GM12891 (cell line): ENCODE measurements around the gene LHFPL6.

Source experiments
- POLR2A ChIP-seq: IDR thresholded peaks from 2 replicates; pipeline ENCODE4 v1.6.1; 2011; ENCODE audit warnings: low read depth, low read length, control low read depth
- TAF1 ChIP-seq: IDR thresholded peaks from 2 replicates; pipeline ENCODE4 v1.6.1; 2011; ENCODE audit warnings: low read depth, low read length, control low read depth

DNA sequence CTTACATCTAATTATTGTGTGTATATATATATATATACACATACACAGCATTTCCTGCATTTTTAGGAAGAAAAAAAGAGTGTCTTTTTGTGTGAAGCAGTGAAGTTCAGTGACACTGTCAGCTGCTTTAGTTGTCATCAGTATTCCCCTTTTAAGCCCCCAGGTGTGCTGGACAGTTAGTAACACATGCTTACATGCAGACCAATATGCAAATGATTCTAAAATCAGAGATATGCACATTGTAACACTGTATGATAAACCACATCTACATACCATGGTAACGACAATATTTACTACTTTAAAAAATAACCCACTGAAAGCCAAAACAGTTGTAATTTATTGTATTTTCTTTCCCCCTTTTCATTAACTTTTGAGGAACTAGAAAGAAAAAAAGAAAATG lies 16.8 kb downstream of the LHFPL6 start:
- no peak for TF ChIP-seq POLR2A
- no peak for TF ChIP-seq TAF1
